ENCODE data around the gene TMEM132C. TPM values are rescaled to one million over a fixed set of nuclear protein-coding genes. Genes with fewer than 3 reads are reported as not detected.
"Not testable (repeated sequence)": the region's sequence is repeated elsewhere in the genome, so short reads cannot be mapped to it uniquely, and the experiment has no call there.

TMEM132C gene
- total RNA-seq, 1 experiment from 2014 or later: not detected

DNA sequence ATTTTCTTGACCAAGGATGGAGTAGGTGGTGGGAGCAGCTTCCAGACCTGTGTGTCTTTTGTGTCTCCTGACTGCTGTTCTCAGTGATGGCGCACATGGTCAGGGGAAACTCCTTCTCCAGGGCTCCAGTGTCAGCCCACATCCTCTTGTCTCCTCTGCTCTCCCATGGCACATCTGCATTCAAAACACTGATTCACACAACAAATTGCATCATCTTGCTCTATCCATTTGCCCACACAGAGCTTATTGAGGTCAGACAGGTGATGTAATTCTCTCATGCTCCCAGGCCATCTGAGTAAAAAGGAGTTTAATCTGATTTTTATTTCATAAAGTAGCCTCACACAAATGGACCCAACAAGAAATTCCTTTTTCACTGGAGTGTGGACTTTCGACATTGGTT is 21.8 kb upstream of the TMEM132C start:
- no peak overlapping the region for H3K4me3 ChIP-seq (ENCODE audit: low read length)
- no TSS peak for BruUV-seq (replicated peaks)
- H3K9ac ChIP-seq (ENCODE audit: low read length): no peak overlapping the region
- TF ChIP-seq EZH2phosphoT487 (IDR thresholded peaks at IDR 0.05; ENCODE audit: borderline replicate concordance, low read length): no peak
- no peak for TF ChIP-seq EZH2 (IDR thresholded peaks at IDR 0.05; ENCODE audit: low read length, unreplicated experiment)
- no peak for TF ChIP-seq CTCF (conservative IDR thresholded peaks at IDR 0.05; ENCODE audit: low read depth, low read length)
- no peaks in the 10 kb centered on the region for H3K9me3 ChIP-seq (ENCODE audit: low read length)
- H3K4me2 ChIP-seq (ENCODE audit: low read length): no peak overlapping the region
- peaks cover 38% of the 10 kb centered on the region for H3K27me3 ChIP-seq (ENCODE audit: low read length)
- H4K20me1 ChIP-seq (ENCODE audit: low read length): no peaks in the 10 kb centered on the region
- ATAC-seq (no peak), DNase-seq (no peak)
- H2AFZ ChIP-seq (ENCODE audit: low read length): no peak overlapping the region
- no peaks in the 10 kb centered on the region for H3K9me2 ChIP-seq (replicated peaks; ENCODE audit: low read length)
- H3K79me2 ChIP-seq (ENCODE audit: low read length): no peaks in the 10 kb centered on the region
- intact Hi-C loops (cut with micrococcal nuclease): no loop called here
- no peaks in the 10 kb centered on the region for H3F3A ChIP-seq (ENCODE audit: low read length, unreplicated experiment)
- H3K27ac ChIP-seq (ENCODE audit: low read length): no peak overlapping the region
- H3K36me3 ChIP-seq (ENCODE audit: low read depth, low read length): no peaks in the 10 kb centered on the region
- CTCF ChIA-PET: no interaction called here
- no peaks in the 10 kb centered on the region for H3K4me1 ChIP-seq (ENCODE audit: insufficient read depth, low read length)
- POLR2A ChIA-PET (ENCODE audit: unreplicated experiment): no interaction called here

DNA sequence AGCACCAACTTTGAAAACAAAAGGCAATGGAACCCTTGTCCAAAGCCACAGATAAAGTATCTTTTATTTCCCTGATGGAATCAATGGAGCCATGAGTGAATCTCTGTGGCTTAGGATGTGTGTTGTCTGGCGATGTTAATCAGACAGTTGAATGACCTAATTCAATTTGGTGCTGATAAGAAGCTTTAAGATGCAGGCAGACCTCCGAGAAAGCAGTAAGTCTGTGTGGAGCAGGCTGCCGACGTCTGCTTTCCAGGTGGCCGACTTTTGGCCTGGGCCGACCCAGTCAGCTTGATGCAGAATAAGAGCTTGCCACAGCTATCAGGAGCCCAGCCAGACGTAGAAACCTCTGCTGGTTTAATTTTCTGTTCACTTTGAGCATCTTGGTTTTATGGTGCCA is 21.1 kb upstream of the TMEM132C start:
- Histone ChIP-seq H3K4me2 (ENCODE audit: low read length) (no peak overlapping the region), H3K9me3 (ENCODE audit: low read length) (no peaks in the 10 kb centered on the region), H4K20me1 (ENCODE audit: low read length) (no peaks in the 10 kb centered on the region), H3K4me3 (ENCODE audit: low read length) (no peak overlapping the region), H3K79me2 (ENCODE audit: low read length) (no peaks in the 10 kb centered on the region), H3K4me1 (ENCODE audit: insufficient read depth, low read length) (no peaks in the 10 kb centered on the region), H3K27me3 (ENCODE audit: low read length) (peaks cover 45% of the 10 kb centered on the region), H3F3A (ENCODE audit: low read length, unreplicated experiment) (no peaks in the 10 kb centered on the region), H3K9ac (ENCODE audit: low read length) (no peak overlapping the region), H2AFZ (ENCODE audit: low read length) (no peak overlapping the region), H3K27ac (ENCODE audit: low read length) (no peak overlapping the region), H3K36me3 (ENCODE audit: low read depth, low read length) (no peaks in the 10 kb centered on the region), H3K9me2 (replicated peaks; ENCODE audit: low read length) (no peaks in the 10 kb centered on the region)
- ATAC-seq: no peak
- intact Hi-C loops (cut with micrococcal nuclease): no loop called here
- DNase-seq: no peak
- no TSS peak for BruUV-seq (replicated peaks)
- CTCF ChIA-PET: no interaction called here
- POLR2A ChIA-PET (ENCODE audit: unreplicated experiment): no interaction called here
- TF ChIP-seq EZH2 (IDR thresholded peaks at IDR 0.05; ENCODE audit: low read length, unreplicated experiment) (no peak), CTCF (conservative IDR thresholded peaks at IDR 0.05; ENCODE audit: low read depth, low read length) (no peak), EZH2phosphoT487 (IDR thresholded peaks at IDR 0.05; ENCODE audit: borderline replicate concordance, low read length) (no peak)

DNA sequence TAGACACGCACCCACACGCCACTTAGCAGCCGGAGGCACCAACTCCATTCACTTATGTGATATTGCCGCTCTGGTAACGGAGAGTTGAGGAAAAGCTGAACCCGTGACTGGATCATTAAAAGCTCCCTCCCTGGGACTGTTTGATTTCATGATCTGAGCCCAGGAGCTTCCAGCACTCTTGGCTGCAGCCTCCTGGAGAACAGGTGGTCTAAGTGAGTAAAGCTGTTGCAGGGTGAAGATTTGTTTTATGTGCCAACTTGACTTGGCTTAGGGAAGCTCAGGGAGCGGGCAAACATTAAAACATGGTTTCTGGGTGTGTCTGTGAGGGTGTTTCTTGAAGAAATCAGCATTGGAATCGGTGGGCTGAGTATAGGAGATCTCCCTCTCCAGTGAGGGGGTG is 16.9 kb upstream of the TMEM132C start:
- H3K36me3 ChIP-seq (ENCODE audit: low read depth, low read length): no peaks in the 10 kb centered on the region
- no peak overlapping the region for H3K9ac ChIP-seq (ENCODE audit: low read length)
- H3K79me2 ChIP-seq (ENCODE audit: low read length): no peaks in the 10 kb centered on the region
- no peaks in the 10 kb centered on the region for H3F3A ChIP-seq (ENCODE audit: low read length, unreplicated experiment)
- no peaks in the 10 kb centered on the region for H3K9me3 ChIP-seq (ENCODE audit: low read length)
- no peaks in the 10 kb centered on the region for H4K20me1 ChIP-seq (ENCODE audit: low read length)
- intact Hi-C loops (cut with micrococcal nuclease): no loop called here
- H3K9me2 ChIP-seq (replicated peaks; ENCODE audit: low read length): no peaks in the 10 kb centered on the region
- H3K27me3 ChIP-seq (ENCODE audit: low read length): peaks cover 54% of the 10 kb centered on the region
- no peaks in the 10 kb centered on the region for H3K4me1 ChIP-seq (ENCODE audit: insufficient read depth, low read length)
- DNase-seq: no peak
- H3K27ac ChIP-seq (ENCODE audit: low read length): no peak overlapping the region
- ATAC-seq: no peak
- TF ChIP-seq CTCF (conservative IDR thresholded peaks at IDR 0.05; ENCODE audit: low read depth, low read length) (no peak), EZH2 (IDR thresholded peaks at IDR 0.05; ENCODE audit: low read length, unreplicated experiment) (no peak), EZH2phosphoT487 (IDR thresholded peaks at IDR 0.05; ENCODE audit: borderline replicate concordance, low read length) (no peak)
- ChIA-PET CTCF (no interaction called here), POLR2A (ENCODE audit: unreplicated experiment) (no interaction called here)
- no peak overlapping the region for H2AFZ ChIP-seq (ENCODE audit: low read length)
- no peak overlapping the region for H3K4me2 ChIP-seq (ENCODE audit: low read length)
- no peak overlapping the region for H3K4me3 ChIP-seq (ENCODE audit: low read length)
- no TSS peak for BruUV-seq (replicated peaks)

GRCh38 chr12:128253829-128254228 is 13.1 kb upstream of the TMEM132C start:
- H3K4me3 ChIP-seq (ENCODE audit: low read length); H3K79me2 ChIP-seq (ENCODE audit: low read length); H3K4me1 ChIP-seq (ENCODE audit: insufficient read depth, low read length); H3K36me3 ChIP-seq (ENCODE audit: low read depth, low read length); CTCF ChIA-PET; H3K9me3 ChIP-seq (ENCODE audit: low read length); H3K4me2 ChIP-seq (ENCODE audit: low read length); H3F3A ChIP-seq (ENCODE audit: low read length, unreplicated experiment); H4K20me1 ChIP-seq (ENCODE audit: low read length); H2AFZ ChIP-seq (ENCODE audit: low read length); H3K9ac ChIP-seq (ENCODE audit: low read length); intact Hi-C loops (cut with micrococcal nuclease); ATAC-seq; H3K9me2 ChIP-seq (replicated peaks; ENCODE audit: low read length); DNase-seq; BruUV-seq (replicated peaks); POLR2A ChIA-PET (ENCODE audit: unreplicated experiment); H3K27ac ChIP-seq (ENCODE audit: low read length): not testable (repeated sequence)
- peaks cover 51% of the 10 kb centered on the region for H3K27me3 ChIP-seq (ENCODE audit: low read length)
